ENCODE data around the gene CEMP1. TPM values are rescaled to one million over a fixed set of nuclear protein-coding genes. Genes with fewer than 3 reads are reported as not detected.
A peak's percentile ranks its signal among the peaks of the same experiment; 100 is the strongest.

CEMP1 gene
- total RNA-seq, 1 donor from 2014 or later: not detected

DNA sequence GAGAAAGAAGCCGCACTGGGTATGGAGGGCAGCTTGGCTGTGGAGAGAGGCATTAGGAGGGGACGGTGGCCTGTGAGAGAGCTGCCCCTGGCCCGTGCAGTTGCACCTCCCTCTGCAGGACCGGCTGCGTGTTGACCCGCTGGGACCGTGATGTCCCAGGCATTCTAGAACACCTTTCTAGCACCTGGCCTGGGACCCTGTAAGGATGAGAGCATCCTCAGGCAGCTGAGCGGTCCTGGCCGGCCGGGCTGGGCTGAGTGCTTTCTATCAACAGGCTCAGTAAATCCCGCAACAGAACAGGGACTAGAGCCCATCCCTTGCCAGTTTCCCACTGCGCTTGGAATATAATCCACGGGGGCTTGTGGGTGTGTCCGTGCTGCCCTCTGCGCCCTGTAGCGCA, 41.6 kb downstream of the CEMP1 start:
- H3K4me3 Mint-ChIP-seq: no peak overlapping the region
- TF ChIP-seq, protein P1, sequence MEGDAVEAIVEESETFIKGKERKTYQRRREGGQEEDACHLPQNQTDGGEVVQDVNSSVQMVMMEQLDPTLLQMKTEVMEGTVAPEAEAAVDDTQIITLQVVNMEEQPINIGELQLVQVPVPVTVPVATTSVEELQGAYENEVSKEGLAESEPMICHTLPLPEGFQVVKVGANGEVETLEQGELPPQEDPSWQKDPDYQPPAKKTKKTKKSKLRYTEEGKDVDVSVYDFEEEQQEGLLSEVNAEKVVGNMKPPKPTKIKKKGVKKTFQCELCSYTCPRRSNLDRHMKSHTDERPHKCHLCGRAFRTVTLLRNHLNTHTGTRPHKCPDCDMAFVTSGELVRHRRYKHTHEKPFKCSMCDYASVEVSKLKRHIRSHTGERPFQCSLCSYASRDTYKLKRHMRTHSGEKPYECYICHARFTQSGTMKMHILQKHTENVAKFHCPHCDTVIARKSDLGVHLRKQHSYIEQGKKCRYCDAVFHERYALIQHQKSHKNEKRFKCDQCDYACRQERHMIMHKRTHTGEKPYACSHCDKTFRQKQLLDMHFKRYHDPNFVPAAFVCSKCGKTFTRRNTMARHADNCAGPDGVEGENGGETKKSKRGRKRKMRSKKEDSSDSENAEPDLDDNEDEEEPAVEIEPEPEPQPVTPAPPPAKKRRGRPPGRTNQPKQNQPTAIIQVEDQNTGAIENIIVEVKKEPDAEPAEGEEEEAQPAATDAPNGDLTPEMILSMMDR (conservative IDR thresholded peaks at IDR 0.05): no peak
- DNase-seq (ENCODE audit: low read depth, low spot score): no peak
- H3K36me3 Mint-ChIP-seq (ENCODE audit: low read depth): no peaks in the 10 kb centered on the region
- H3K27ac Mint-ChIP-seq (ENCODE audit: unreplicated experiment): no peak overlapping the region
- no peaks in the 10 kb centered on the region for H3K9me3 Mint-ChIP-seq
- H3K27me3 Mint-ChIP-seq (ENCODE audit: low read depth): no peaks in the 10 kb centered on the region
- H3K4me1 Mint-ChIP-seq: peaks cover 15% of the 10 kb centered on the region

DNA sequence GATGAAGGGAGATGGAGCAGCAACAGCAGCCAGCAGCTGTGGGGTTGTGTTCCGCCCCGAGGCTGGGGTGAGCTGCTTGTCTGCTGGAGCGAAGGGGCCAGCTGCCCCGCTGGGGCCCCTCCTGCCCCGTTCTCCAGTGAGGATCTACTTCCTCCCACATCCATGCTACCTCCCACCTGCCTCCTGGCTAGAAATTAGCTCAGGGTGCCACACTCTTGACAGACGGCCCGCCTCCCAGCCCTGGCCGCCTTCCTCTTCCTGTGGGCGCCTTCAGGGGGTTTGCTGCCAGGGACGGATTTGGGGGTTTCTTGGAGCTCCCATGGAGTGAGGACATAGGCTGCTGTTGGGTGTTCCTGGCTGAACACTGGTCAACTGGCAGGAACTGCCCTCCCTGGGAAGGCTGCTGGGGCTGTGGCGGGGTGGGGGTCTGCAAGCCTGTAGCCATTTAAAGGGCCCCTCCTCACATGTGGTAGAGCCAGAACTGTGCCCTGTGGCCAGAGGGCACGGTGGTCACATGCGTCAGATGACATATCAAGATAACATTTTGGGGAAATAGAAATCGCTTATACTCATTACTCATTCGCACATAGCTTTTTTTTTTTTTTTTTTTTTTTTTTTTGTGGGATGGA, 43.2 kb downstream of the CEMP1 start:
- H3K27me3 Mint-ChIP-seq (ENCODE audit: low read depth): no peaks in the 10 kb centered on the region
- no peak overlapping the region for H3K27ac Mint-ChIP-seq (ENCODE audit: unreplicated experiment)
- H3K4me3 Mint-ChIP-seq: no peak overlapping the region
- no peaks in the 10 kb centered on the region for H3K36me3 Mint-ChIP-seq (ENCODE audit: low read depth)
- H3K9me3 Mint-ChIP-seq: no peaks in the 10 kb centered on the region
- no peak for DNase-seq (ENCODE audit: low read depth, low spot score)
- TF ChIP-seq, protein P1 (conservative IDR thresholded peaks at IDR 0.05): no peak
- peaks cover 23% of the 10 kb centered on the region for H3K4me1 Mint-ChIP-seq

GRCh38 chr16:2487517-2487842, 43.7 kb downstream of the CEMP1 start:
- Mint-ChIP-seq H3K36me3 (ENCODE audit: low read depth) (no peaks in the 10 kb centered on the region), H3K27ac (ENCODE audit: unreplicated experiment) (peak overlapping the region; percentile 16), H3K4me3 (no peak overlapping the region), H3K9me3 (no peaks in the 10 kb centered on the region), H3K4me1 (peaks cover 23% of the 10 kb centered on the region), H3K27me3 (ENCODE audit: low read depth) (no peaks in the 10 kb centered on the region)
- TF ChIP-seq, protein P1 (conservative IDR thresholded peaks at IDR 0.05): no peak
- no peak for DNase-seq (ENCODE audit: low read depth, low spot score)

GRCh38 chr16:2486645-2487516, 44.3 kb downstream of the CEMP1 start:
- H3K4me1 Mint-ChIP-seq: peaks cover 23% of the 10 kb centered on the region
- no peaks in the 10 kb centered on the region for H3K36me3 Mint-ChIP-seq (ENCODE audit: low read depth)
- H3K27me3 Mint-ChIP-seq (ENCODE audit: low read depth): no peaks in the 10 kb centered on the region
- no peak overlapping the region for H3K4me3 Mint-ChIP-seq
- peak overlapping the region; percentile 35 for H3K27ac Mint-ChIP-seq (ENCODE audit: unreplicated experiment)
- no peaks in the 10 kb centered on the region for H3K9me3 Mint-ChIP-seq
- no peak for DNase-seq (ENCODE audit: low read depth, low spot score)
- TF ChIP-seq, protein P1 (conservative IDR thresholded peaks at IDR 0.05): no peak

DNA sequence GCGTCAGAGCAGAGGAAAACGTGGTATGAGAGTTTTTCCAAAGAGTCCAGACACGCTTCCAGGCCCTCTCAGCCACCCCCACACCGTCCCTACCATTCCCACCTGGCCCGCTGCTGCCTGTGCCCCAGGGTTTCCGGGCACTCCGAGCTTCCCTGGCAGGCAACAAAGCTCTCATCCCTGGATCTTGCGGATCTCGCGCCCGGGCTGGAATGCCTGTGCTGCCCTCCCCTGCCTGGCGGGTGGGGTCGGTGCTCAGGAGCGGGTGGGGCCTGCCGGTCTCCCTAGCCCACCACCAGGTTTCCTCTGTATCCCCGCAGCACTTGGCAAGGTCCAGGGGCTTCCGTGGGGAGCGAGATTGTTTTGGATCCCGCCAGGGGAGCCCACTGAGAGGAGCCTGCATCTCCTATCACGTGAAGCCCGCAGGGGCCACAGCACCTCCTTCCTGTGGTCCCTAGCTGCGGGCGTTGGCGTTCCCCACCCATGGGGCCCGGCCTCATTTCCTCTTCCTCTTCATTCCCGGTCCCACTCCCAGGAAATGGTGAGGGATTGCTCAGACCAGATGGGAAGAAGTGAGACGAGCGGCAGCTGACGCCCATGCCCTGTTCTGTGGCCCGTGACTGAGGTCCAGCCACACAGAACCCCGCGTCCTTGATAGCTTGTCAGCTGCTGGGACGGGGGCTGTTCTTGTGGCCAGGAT, 45.2 kb downstream of the CEMP1 start:
- TF ChIP-seq, protein P1 (conservative IDR thresholded peaks at IDR 0.05): no peak
- Mint-ChIP-seq H3K4me1 (peaks cover 23% of the 10 kb centered on the region), H3K27ac (ENCODE audit: unreplicated experiment) (no peak overlapping the region), H3K36me3 (ENCODE audit: low read depth) (no peaks in the 10 kb centered on the region), H3K4me3 (no peak overlapping the region), H3K27me3 (ENCODE audit: low read depth) (no peaks in the 10 kb centered on the region), H3K9me3 (no peaks in the 10 kb centered on the region)
- DNase-seq (ENCODE audit: low read depth, low spot score): no peak

Measured in neural crest cell (in vitro differentiated cells).